Activated CD8-positive, alpha-beta memory T cell treated with anti-CD3 and anti-CD28 coated beads, Interleukin-2, amount 50 U/mL, for 48 hours (primary cell): ENCODE measurements around the gene SIDT2.

Experiments
- DNase-seq: peaks from one replicate; pipeline ENCODE4 v3.0.0-alpha.2; 2020

Gene SIDT2

GRCh38 chr11:117189941-117190544 is 11.5 kb downstream of the SIDT2 start:
- DNase-seq = no peak

GRCh38 chr11:117191680-117192400 is 13.3 kb downstream of the SIDT2 start:
- DNase-seq = no peak

DNA sequence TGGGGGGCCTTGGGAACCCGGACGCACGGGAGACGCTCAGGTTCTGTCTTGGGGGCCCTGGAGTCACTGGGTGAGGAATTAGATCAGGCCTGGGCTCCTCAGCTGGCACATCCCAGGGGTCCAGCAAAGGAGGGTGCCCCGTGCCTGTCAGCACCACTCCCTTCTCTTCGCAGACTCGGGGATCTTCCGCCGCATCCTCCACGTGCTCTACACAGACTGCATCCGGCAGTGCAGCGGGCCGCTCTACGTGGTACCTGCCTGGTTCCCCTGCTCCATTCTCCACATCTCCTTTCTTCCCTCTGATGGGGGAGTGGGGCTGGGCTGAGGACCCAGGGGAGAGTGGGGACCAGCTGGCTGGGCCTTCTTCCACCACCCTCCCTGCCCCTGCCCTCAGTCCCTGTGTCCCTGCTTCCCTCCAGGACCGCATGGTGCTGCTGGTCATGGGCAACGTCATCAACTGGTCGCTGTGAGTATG is 13.9 kb downstream of the SIDT2 start:
- DNase-seq = no peak

DNA sequence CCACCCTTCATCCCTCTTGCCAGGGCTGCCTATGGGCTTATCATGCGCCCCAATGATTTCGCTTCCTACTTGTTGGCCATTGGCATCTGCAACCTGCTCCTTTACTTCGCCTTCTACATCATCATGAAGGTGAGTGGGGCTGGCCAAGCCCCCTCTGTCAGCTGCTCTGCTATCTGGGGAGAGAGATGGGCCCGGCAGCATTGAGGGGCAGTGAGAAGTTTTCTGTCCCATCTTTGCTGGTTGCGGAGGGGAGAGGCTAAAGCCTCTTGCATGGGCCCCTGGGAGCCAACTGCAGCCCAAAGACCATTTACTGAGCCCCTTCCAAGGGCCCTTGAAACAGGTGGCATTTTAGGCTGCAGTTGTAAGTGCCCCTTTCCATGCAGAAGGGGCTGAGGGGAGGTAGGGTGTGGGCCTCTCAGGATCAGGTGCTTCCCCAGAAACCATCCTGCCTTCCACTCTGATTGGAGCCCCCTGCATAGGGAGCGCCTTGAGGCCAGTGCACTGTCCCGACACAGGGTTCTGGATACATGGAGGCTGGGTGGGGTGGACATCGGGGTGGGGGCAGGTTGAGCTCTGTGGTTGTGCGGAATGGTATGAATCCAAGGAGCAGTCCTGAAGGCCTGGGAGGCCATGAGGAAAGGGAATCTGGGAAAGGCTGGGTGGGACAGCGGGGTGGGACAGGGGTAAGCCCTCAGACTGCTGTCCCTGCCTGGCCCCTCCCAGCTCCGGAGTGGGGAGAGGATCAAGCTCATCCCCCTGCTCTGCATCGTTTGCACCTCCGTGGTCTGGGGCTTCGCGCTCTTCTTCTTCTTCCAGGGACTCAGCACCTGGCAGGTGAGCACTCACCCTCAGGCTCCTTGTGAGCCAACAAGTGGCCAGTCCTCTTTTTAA is 14.8 kb downstream of the SIDT2 start:
- DNase-seq = no peak

GRCh38 chr11:117194267-117194666 is 15.7 kb downstream of the SIDT2 start:
- no peak for DNase-seq

DNA sequence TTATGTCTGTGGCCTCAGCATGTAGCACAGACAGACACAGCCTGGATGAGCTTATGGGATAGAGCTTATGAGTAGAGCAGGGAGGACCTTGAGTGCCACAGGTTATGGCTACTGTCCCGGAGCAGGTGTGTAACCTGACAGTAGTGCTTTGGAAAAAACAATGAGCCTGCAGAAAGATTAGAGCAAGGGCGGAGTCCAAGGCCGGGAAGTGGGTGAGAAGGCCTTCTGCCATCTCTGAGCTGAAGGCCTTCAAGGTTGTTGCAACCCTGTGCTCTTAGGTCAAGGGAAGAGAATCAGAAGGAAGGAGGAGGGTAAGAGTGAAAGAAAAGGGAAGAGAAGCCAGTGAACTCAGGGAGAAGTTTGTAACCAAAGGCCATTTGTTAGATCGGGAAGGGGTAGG is 16.7 kb downstream of the SIDT2 start:
- no peak for DNase-seq

GRCh38 chr11:117195761-117196160 is 17.2 kb downstream of the SIDT2 start:
- DNase-seq = no peak

DNA sequence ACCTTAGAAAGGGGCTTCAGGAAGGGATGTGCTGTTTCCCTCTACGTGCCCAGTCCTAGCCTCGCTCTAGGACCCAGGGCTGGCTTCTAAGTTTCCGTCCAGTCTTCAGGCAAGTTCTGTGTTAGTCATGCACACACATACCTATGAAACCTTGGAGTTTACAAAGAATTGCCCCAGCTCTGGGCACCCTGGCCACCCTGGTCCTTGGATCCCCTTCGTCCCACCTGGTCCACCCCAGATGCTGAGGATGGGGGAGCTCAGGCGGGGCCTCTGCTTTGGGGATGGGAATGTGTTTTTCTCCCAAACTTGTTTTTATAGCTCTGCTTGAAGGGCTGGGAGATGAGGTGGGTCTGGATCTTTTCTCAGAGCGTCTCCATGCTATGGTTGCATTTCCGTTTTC is 18.5 kb downstream of the SIDT2 start:
- DNase-seq = no peak

DNA sequence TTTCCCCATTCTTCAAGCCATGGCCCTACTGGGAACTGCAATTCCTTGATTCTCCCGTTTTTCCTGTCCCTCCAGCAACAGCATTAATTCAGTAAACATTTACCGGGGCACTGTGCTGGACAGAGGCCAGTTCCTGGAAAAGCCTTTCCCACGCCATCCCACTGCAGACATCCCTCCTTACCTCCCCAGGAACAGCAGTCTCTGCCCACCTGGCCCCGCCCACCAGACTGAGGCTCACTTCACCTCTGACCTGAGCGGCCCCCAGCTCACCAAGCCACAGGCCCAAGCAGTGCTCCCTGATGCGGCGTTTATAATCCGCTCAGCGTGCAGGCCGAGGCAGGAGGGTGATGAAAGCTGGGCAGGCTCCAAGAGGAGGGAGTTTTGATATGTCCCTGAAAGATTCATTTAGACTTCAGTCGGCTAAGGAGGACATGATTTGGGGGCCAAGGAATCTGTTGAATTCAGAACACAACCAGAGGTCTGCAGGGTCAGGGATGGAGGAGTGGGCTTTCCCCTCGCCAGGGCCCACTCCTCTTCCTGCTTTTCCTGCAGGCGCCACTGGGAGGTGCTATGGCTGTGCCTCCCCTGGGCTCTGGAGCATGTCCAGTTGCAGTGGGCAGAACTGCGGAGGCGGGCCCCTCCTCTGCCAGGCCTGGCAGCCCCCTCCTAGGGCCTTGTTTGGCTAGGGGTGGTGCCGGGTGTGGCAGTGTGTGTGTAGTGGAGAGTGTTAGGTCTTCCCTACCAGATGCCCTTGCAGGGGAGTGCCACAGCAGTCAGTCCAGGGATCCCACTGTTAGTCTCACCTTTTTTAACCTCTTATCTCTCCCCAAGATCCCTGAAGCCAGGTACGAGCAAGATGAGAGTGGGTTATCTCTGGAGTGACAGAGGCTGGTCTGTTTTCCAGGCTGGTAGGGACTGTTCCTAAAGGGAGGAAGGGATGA is 19.2 kb downstream of the SIDT2 start:
- no peak for DNase-seq

DNA sequence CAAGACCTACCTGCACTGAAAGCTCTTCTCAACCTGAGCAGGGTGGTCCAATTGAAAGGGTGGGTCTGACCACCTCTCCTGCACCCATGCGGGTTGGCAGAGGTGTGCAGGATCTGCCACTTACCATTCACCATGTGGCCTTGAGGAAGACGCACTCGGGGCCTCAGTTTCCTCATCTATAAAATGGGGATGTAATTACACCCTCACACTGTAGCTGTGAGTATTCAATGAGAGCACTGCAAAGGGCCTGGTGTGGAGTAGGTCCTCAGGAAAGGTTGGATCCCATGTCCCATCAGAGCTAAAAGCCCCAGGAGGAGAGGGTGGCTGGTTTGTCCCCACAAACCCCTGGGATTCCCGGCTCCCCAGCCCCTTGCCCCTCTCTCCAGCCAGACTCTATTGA is 20.1 kb downstream of the SIDT2 start:
- DNase-seq = no peak

DNA sequence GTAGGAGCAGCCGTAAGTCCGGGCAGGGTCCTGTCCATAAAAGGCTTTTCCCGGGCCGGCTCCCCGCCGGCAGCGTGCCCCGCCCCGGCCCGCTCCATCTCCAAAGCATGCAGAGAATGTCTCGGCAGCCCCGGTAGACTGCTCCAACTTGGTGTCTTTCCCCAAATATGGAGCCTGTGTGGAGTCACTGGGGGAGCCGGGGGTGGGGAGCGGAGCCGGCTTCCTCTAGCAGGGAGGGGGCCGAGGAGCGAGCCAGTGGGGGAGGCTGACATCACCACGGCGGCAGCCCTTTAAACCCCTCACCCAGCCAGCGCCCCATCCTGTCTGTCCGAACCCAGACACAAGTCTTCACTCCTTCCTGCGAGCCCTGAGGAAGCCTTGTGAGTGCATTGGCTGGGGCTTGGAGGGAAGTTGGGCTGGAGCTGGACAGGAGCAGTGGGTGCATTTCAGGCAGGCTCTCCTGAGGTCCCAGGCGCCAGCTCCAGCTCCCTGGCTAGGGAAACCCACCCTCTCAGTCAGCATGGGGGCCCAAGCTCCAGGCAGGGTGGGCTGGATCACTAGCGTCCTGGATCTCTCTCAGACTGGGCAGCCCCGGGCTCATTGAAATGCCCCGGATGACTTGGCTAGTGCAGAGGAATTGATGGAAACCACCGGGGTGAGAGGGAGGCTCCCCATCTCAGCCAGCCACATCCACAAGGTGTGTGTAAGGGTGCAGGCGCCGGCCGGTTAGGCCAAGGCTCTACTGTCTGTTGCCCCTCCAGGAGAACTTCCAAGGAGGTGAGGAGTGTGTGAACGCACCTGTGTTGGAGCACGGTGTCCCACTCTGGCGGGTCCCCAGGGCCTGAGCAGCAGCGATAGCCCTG is 20.7 kb downstream of the SIDT2 start, which contains the start of gene TAGLN:
TSS of gene TAGLN (plus strand) at position 318 of the 863 bp plus-strand sequence. CDS start 3,644 bp downstream, outside the sequence.
- DNase-seq = no peak

GRCh38 chr11:117199916-117200812 is 21.6 kb downstream of the SIDT2 start:
- DNase-seq = no peak

DNA sequence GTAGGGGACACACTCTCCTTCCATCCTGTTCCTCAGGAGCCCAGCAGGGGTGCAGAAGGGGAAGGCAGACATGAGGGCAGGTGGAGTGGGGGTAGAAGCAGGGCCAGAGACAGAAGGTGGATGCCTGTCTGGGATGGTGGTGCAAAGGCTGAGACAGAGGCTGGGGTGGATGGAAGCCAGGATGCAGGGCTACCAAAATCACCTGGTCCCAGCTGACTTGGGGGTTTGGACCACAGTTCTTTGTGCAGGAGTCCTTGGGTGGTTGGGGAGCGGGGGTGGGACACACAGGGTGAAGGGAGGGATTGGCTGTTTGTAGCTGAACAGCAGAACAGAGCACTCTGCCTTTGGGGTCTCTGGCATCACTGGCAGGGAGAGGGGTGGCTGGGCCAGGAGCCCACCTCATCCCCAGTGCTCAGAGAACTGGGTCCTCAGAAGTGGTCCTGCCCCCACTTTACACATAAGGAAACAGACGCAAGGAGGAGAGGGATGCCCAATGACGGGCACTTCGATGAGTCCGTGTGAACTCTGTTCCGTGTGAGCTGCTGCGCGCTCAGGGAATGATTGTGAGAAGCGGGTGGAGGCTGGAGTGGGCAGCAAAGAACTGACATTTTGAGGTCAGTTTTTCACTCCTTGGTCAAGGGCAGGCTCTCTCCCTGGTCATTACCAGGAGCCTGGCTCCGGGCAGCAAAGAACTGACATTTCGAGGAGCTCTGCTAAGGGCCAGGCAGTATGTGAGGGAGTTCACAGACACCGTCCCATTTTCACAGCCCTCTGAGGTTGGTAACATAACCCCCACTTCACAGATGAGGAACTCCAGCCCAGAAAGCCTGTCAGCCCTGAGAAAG is 22.5 kb downstream of the SIDT2 start:
- no peak for DNase-seq

GRCh38 chr11:117201658-117202305 is 23.2 kb downstream of the SIDT2 start:
- no peak for DNase-seq

DNA sequence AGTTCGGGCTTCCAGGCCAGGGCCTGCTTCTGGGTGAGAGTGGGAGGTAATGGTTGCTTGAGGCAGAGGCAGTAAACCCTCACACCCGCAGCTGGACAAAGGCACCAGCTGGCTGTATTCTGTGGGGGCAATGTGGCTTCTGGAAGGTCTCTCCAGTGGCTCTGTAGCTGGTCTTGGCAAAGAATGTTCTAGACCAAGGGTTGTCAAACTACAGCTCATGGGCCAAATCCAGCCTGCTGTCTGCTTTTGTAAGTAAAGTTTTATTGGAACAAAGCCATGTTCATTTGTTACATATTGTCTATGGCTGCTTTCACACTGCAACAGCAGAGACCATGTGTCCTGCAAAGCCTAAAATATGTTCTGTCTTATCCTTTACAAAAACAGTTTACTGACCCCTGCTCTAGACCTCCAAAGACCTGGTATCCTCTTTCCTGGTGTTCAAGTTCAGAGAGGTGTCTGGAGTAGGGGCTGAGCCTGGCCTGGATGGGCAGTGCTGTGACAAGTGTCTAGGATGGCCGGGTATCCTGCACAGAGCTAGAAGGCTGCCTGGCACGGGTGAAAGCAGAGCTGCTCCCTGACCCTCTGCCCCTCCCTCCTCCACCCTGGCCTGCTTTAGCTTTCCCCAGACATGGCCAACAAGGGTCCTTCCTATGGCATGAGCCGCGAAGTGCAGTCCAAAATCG is 24.0 kb downstream of the SIDT2 start:
- no peak for DNase-seq

GRCh38 chr11:117203069-117203407 is 24.5 kb downstream of the SIDT2 start:
- DNase-seq = no peak

GRCh38 chr11:117204283-117205080 is 25.9 kb downstream of the SIDT2 start:
- no peak for DNase-seq
